LNCAP (cell line): ENCODE results near the gene TRABD2B.

Experiments used
- CTCF ChIP-seq: fragments of 450-650 bp; IDR thresholded peaks from 2 replicates; pipeline ENCODE4 v1.5.1; 2017; ENCODE audit warnings: mild to moderate bottlenecking

TRABD2B gene

GRCh38 chr1:47781171-47781959, 215.8 kb downstream of the TRABD2B start:
- TF ChIP-seq CTCF: peak; percentile 42; the same call in 1 of the 2 replicates

DNA sequence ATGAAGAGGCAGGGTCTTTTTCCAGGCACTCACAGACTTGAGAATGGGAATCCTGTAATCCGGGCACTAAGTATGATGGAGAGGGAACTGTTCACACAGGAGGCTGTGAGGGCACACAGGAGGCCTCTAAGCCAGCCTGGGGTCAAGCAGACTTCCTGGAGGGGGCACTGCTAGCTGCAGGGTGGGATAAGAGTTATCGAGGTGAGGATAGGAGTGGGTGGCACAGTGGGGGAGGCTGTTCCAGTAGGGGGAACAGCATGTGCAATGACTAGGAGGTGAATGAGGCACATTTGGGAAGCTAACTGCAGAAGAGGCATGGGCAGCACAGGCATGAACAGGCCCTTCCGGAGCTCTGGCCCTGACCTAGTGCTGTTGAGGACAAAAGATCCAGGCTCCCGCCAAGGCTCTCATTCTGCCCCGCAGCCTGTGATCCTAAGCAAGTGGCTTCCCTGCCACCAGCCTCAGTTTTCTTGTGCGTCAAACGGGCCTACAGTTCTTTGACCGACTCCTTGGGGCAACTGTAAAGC, 216.7 kb downstream of the TRABD2B start:
- no peak for TF ChIP-seq CTCF

DNA sequence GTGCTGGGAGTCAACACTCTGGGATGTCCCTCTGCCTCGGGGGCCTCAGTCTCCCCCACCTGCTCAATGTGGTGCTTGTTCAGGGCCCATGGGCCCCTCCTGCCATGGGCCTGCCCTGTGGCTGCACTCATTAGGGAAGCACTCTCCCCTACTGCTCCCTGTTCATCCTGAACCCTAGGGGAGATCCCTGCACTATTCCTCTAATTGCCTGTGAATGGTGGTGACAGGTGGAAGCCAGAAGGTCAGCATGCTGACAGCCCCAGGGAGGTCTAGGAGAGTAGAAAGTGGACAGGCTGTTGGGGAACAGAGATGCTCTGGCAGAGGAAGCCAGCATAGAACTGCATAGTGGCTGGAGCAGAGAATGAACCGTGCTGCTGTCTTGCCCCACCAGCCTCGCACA, 217.6 kb downstream of the TRABD2B start:
- TF ChIP-seq CTCF: no peak

DNA sequence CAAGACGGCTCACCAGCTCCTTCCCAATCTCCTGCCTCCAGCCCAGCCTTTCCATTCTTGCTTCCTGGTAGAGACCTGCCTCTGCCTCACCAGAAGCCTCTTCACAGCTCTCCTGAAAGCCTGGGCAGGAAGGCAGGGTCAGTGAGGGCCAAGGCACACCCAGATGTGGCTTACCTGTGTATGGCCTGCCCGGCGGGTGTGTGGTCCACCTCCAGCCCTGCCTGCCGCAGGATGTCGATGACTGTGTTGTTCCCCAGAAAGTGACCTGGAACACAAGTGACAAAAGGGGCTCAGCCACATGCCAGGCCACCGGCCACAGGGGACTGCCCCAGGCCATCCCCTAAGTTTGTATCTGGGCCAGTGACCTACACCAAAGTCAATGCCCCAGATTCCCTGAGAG, 218.9 kb downstream of the TRABD2B start:
- no peak for TF ChIP-seq CTCF

GRCh38 chr1:47777322-47777721, 219.9 kb downstream of the TRABD2B start:
- no peak for TF ChIP-seq CTCF

GRCh38 chr1:47776667-47777131, 220.5 kb downstream of the TRABD2B start:
- TF ChIP-seq CTCF: no peak

DNA sequence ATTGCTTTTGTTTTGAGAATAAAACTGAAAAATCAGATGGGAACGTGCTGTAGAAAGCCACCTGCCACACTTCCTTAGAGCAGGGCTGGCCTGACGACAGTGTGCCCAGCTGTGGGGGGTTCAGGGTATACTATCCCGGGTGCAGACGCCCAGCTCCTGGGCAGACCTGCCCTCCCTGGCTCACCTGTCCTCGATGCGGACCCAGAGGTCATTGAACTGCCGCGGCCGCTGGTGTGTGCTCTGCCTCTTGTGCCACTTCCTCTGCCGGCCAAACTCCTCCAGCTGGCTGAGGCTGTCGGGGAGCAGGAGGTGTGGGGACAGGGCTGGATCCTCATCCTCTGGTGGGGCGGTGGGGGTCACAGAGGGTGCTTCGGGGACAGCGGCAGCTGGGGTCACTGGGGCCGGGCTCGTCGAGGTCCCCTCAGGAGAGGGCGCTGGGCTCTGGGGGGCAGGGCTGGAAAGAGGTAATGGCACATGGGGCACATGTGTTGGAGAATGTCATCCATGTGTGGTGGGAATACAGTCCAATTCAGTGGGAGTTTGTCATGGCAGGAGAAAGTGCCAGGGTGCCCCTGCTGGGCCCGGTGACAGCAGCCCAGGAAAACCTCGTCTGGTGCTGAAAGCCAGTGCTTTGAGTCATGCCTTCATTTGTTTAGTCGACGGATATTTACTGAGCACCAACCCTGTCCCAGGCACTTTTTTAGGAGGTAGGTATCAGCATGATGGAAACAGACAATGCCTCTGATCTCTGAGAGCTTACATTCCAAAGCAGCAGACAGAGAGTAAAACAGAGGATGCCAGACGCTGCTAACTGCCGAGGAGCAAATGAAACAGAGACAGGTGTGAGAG, 222.0 kb downstream of the TRABD2B start:
- no peak for TF ChIP-seq CTCF
